Fibroblast of skin of back (primary cell): ENCODE results near the gene FAM90A26. TPM values are rescaled to one million over a fixed set of nuclear protein-coding genes. Genes with fewer than 3 reads are reported as not detected.
"Not testable (repeated sequence)": the region's sequence is repeated elsewhere in the genome, so short reads cannot be mapped to it uniquely, and the experiment has no call there.

ENCODE experiments used
- DNase-seq: peaks from one replicate; pipeline ENCODE4 v3.0.0-alpha.2; 2013
- polyA plus RNA-seq, 2 experiments: library from polyadenylated mRNA; unstranded; fragments of 120-200 nt; gene quantifications; one replicate each; pipeline ENCODE4 v1.2.1, GENCODE V29; 2013; ENCODE audit not compliant: insufficient read length in 2 of 2

FAM90A26 gene
- not detected for polyA plus RNA-seq (2013, experiment 1 of 2; ENCODE audit: insufficient read length)
- polyA plus RNA-seq (2013, experiment 2 of 2; ENCODE audit: insufficient read length) = not detected

GRCh38 chr4:9169791-9170459 is at the start of gene FAM90A26:
Gene FAM90A26, plus strand, starts transcription at chr4:9170409. Its CDS starts 2,764 bp downstream, at chr4:9173173.
- DNase-seq = not testable (repeated sequence)

- not testable (repeated sequence) for DNase-seq
Measured at GRCh38 chr4:9122711-9123110, 47.5 kb upstream of the FAM90A26 start.

GRCh38 chr4:9123572-9124007 is 46.6 kb upstream of the FAM90A26 start:
- peak; percentile 69 for DNase-seq

- not testable (repeated sequence) for DNase-seq
Measured at GRCh38 chr4:9125601-9126161, 44.5 kb upstream of the FAM90A26 start.

GRCh38 chr4:9131420-9131819 is 38.8 kb upstream of the FAM90A26 start:
- DNase-seq = peak; percentile 73

GRCh38 chr4:9132849-9133248 is 37.4 kb upstream of the FAM90A26 start:
- not testable (repeated sequence) for DNase-seq

- not testable (repeated sequence) for DNase-seq
Measured at GRCh38 chr4:9134011-9134410, 36.2 kb upstream of the FAM90A26 start.

GRCh38 chr4:9134556-9134955 is 35.7 kb upstream of the FAM90A26 start:
- DNase-seq = not testable (repeated sequence)

GRCh38 chr4:9141050-9141449 is 29.2 kb upstream of the FAM90A26 start:
- not testable (repeated sequence) for DNase-seq

GRCh38 chr4:9142786-9143185 is 27.4 kb upstream of the FAM90A26 start:
- DNase-seq = not testable (repeated sequence)

GRCh38 chr4:9143421-9144080 is 26.7 kb upstream of the FAM90A26 start:
- no peak for DNase-seq

- DNase-seq = no peak
Measured at GRCh38 chr4:9146967-9147366, 23.2 kb upstream of the FAM90A26 start.

GRCh38 chr4:9147368-9147767 is 22.8 kb upstream of the FAM90A26 start:
- not testable (repeated sequence) for DNase-seq

GRCh38 chr4:9148611-9149409 is 21.4 kb upstream of the FAM90A26 start:
- peak; percentile 63 for DNase-seq

GRCh38 chr4:9151809-9152179 is 18.4 kb upstream of the FAM90A26 start:
- peak; percentile 8 for DNase-seq

GRCh38 chr4:9152180-9153007 is 17.8 kb upstream of the FAM90A26 start:
- DNase-seq = peak; percentile 95

GRCh38 chr4:9153008-9153570 is 17.1 kb upstream of the FAM90A26 start:
- DNase-seq = peak; percentile 97

- DNase-seq = peak; percentile 79
Measured at GRCh38 chr4:9153571-9154157, 16.5 kb upstream of the FAM90A26 start.

- DNase-seq = not testable (repeated sequence)
Measured at GRCh38 chr4:9155101-9155886, 14.9 kb upstream of the FAM90A26 start.

GRCh38 chr4:9158392-9158791 is 11.8 kb upstream of the FAM90A26 start:
- not testable (repeated sequence) for DNase-seq
